PC-9 (cell line): ENCODE results near the gene ADGRL3. TPM values are rescaled to one million over a fixed set of nuclear protein-coding genes. Genes with fewer than 3 reads are reported as not detected.

Source experiments
- BruUV-seq: library from RNA; stranded (reverse); fragments of 400-500 nt; replicated peaks from 2 replicates; lab custom pipeline; 2021; lab: Mats Ljungman, UMichigan
- CTCF ChIA-PET: fragments of 300-600 bp; sonication (Branson Sonifier 250); formaldehyde crosslinking; loops from one replicate; lab custom pipeline; 2022; ENCODE audit warnings: antibody characterized with exemption; lab: Charles Lee
- POLR2A ChIA-PET: fragments of 300-600 bp; sonication (Branson Sonifier 250); formaldehyde crosslinking; loops from one replicate; lab custom pipeline; 2022; ENCODE audit warnings: antibody characterized with exemption; ENCODE audit not compliant: unreplicated experiment; lab: Charles Lee
- DNase-seq, 2 experiments: peaks; one replicate each; pipeline versions ENCODE4 v3.0.0 to v3.0.0-alpha.2; 2015 to 2022; ENCODE audit warnings: mixed read lengths in 1 of 2
- H2AFZ ChIP-seq: fragments of 200-600 bp; sonication (generic); 2 replicates; pipeline ENCODE4 v1.8.1; 2017; ENCODE audit warnings: antibody characterized with exemption
- H3F3A ChIP-seq: fragments of 200-600 bp; sonication (generic); 2 replicates; pipeline ENCODE4 v1.8.1; 2017; ENCODE audit warnings: antibody characterized with exemption, mild to moderate bottlenecking, low read depth; ENCODE audit not compliant: insufficient read depth
- H3K27ac ChIP-seq: fragments of 200-600 bp; sonication (generic); 2 replicates; pipeline ENCODE4 v1.6.1; 2016; ENCODE audit warnings: mixed run types
- H3K27me3 ChIP-seq: fragments of 200-600 bp; sonication (generic); 2 replicates; pipeline ENCODE4 v1.6.1; 2016; ENCODE audit warnings: low read depth, mixed run types; ENCODE audit not compliant: insufficient read depth
- H3K36me3 ChIP-seq: fragments of 200-600 bp; sonication (generic); 2 replicates; pipeline ENCODE4 v1.6.1; 2016; ENCODE audit warnings: low read depth, mixed run types
- H3K4me1 ChIP-seq: fragments of 200-600 bp; sonication (generic); replicated peaks from 2 replicates; pipeline ENCODE4 v1.6.1; 2016; ENCODE audit warnings: mixed run types; ENCODE audit not compliant: insufficient read depth
- H3K4me2 ChIP-seq: fragments of 200-600 bp; sonication (generic); 2 replicates; pipeline ENCODE4 v1.6.1; 2017; ENCODE audit warnings: mixed run types
- H3K4me3 ChIP-seq: fragments of 200-600 bp; sonication (generic); 2 replicates; pipeline ENCODE4 v1.6.1; 2016; ENCODE audit warnings: mixed run types
- H3K79me2 ChIP-seq: fragments of 200-600 bp; sonication (generic); 2 replicates; pipeline ENCODE4 v1.6.1; 2017; ENCODE audit warnings: low read depth, mixed run types
- H3K9me2 ChIP-seq: fragments of 200-600 bp; sonication (generic); 2 replicates; pipeline ENCODE4 v1.8.1; 2017; ENCODE audit warnings: mild to moderate bottlenecking; ENCODE audit not compliant: insufficient read depth
- H3K9me3 ChIP-seq: fragments of 200-600 bp; sonication (generic); 2 replicates; pipeline ENCODE4 v1.8.1; 2016; ENCODE audit warnings: low read depth; ENCODE audit not compliant: insufficient read depth
- H4K20me1 ChIP-seq: fragments of 200-600 bp; sonication (generic); 2 replicates; pipeline ENCODE4 v1.8.1; 2017; ENCODE audit not compliant: insufficient read depth
- EZH2 ChIP-seq: fragments of 200-600 bp; sonication (generic); IDR thresholded peaks from 2 replicates; pipeline ENCODE4 v1.8.0; 2017; ENCODE audit warnings: antibody characterized with exemption, low read depth
- intact Hi-C: fragments of 100-400 bp; cut with micrococcal nuclease; formaldehyde crosslinking; loops from one replicate; pipeline ENCODE4 v1.10.0; 2022; ENCODE audit not compliant: unreplicated experiment
- total RNA-seq: library from RNA; stranded (reverse); gene quantifications from 2 replicates; pipeline ENCODE4 v1.2.3, GENCODE V29; 2021
- TF ChIP-seq, protein P1 (sequence below): fragments of 200-600 bp; sonication (generic); conservative IDR thresholded peaks from 2 replicates; pipeline ENCODE4 v1.6.1; 2017; ENCODE audit warnings: mixed run types, antibody characterized with exemption, mild to moderate bottlenecking, moderate library complexity

ADGRL3 gene
- total RNA-seq, 1 experiment from 2014 or later, result 1.6 TPM

DNA sequence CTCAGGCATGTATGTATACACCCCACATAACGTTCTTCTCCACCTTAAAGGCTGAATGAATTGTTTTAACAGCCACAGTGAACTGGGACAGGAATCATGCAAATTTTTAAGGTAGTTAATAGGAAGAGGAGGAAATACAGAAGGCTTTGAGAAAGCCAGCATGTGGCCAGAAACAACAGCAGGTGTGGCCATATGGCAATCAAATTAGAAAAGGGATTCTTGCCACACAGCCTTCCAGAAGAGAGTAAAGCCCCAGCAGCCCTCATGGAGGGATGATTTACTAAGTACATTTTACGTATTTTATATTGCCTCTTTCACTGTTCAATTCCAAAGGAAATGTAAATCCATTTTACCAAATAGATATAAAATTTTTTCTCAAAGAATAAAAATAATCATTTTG is 792.2 kb downstream of the ADGRL3 start:
- no peaks in the 10 kb centered on the region for H3K79me2 ChIP-seq
- CTCF ChIA-PET, result no interaction called here
- no peak overlapping the region for H3K4me2 ChIP-seq
- H3F3A ChIP-seq, result no peaks in the 10 kb centered on the region
- TF ChIP-seq EZH2, result no peak
- TF ChIP-seq, protein P1, sequence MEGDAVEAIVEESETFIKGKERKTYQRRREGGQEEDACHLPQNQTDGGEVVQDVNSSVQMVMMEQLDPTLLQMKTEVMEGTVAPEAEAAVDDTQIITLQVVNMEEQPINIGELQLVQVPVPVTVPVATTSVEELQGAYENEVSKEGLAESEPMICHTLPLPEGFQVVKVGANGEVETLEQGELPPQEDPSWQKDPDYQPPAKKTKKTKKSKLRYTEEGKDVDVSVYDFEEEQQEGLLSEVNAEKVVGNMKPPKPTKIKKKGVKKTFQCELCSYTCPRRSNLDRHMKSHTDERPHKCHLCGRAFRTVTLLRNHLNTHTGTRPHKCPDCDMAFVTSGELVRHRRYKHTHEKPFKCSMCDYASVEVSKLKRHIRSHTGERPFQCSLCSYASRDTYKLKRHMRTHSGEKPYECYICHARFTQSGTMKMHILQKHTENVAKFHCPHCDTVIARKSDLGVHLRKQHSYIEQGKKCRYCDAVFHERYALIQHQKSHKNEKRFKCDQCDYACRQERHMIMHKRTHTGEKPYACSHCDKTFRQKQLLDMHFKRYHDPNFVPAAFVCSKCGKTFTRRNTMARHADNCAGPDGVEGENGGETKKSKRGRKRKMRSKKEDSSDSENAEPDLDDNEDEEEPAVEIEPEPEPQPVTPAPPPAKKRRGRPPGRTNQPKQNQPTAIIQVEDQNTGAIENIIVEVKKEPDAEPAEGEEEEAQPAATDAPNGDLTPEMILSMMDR, result no peak
- BruUV-seq, result no TSS peak
- no peak for DNase-seq
- no peaks in the 10 kb centered on the region for H3K36me3 ChIP-seq
- H3K27me3 ChIP-seq, result no peaks in the 10 kb centered on the region
- POLR2A ChIA-PET, result no interaction called here
- H3K9me3 ChIP-seq, result no peaks in the 10 kb centered on the region
- no peaks in the 10 kb centered on the region for H3K9me2 ChIP-seq
- no peak overlapping the region for H3K27ac ChIP-seq
- H2AFZ ChIP-seq, result no peak overlapping the region
- intact Hi-C loops, result no loop called here
- no peaks in the 10 kb centered on the region for H3K4me1 ChIP-seq
- no peak overlapping the region for H3K4me3 ChIP-seq
- no peaks in the 10 kb centered on the region for H4K20me1 ChIP-seq

DNA sequence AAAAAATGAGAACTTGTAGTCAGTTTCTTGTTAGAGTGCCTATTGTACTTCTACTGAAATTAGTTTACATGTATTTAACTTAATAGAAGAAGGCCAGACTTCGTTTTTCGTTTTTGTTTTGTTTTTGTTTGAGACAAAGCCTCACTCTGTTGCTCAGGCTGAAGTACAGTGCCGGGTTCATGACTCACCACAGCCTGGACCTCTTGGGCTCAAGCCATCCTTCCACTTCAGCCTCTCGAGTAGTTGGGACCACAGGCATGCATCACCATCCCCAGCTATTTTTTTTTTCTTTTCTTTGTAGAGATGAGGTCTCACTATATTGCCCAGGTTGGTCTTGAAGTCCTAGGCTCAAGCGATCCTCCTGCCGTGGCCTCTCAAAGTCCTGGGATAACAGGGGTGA is 793.9 kb downstream of the ADGRL3 start:
- intact Hi-C loops, result no loop called here
- no peaks in the 10 kb centered on the region for H3F3A ChIP-seq
- H3K36me3 ChIP-seq, result no peaks in the 10 kb centered on the region
- H3K9me2 ChIP-seq, result no peaks in the 10 kb centered on the region
- no peaks in the 10 kb centered on the region for H3K4me1 ChIP-seq
- no peaks in the 10 kb centered on the region for H3K79me2 ChIP-seq
- ChIA-PET POLR2A (no interaction called here), CTCF (no interaction called here)
- H4K20me1 ChIP-seq, result no peaks in the 10 kb centered on the region
- no peaks in the 10 kb centered on the region for H3K9me3 ChIP-seq
- no peak for TF ChIP-seq EZH2
- TF ChIP-seq, protein P1, result no peak
- H3K4me3 ChIP-seq, result no peak overlapping the region
- no peak overlapping the region for H3K4me2 ChIP-seq
- no peak overlapping the region for H2AFZ ChIP-seq
- no peak overlapping the region for H3K27ac ChIP-seq
- DNase-seq, result no peak
- no peaks in the 10 kb centered on the region for H3K27me3 ChIP-seq
- BruUV-seq, result no TSS peak

DNA sequence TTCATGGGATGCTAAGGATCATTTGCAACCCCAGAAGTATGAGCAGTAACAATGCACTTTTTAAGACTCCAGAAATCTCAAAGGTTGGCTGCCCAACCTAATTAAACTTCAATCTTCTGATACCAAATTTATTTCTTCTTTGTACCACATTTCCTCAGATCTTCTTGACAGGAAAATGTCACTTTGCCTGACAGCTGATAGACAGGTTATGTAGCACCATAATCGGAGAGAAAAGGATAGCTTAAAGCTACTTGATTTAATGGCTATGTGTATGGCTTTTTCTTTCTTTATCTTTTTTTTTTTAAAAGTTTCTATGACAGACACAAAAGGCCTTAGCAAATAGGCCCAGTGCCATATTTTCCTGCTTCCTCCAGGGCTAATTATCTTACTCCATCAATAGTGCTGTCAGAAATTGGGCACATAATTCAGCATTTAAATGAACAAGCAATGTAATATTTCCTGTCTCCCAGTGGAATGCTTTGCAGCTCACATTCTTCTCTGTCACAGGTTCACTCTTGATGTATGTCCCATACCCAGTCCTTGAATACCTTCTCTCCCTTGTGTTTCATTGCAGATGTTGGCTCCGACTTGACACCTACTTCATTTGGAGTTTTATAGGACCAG is 795.7 kb downstream of the ADGRL3 start:
- Histone ChIP-seq H2AFZ (no peak overlapping the region), H3K4me1 (no peaks in the 10 kb centered on the region), H3K9me3 (no peaks in the 10 kb centered on the region), H4K20me1 (no peaks in the 10 kb centered on the region), H3K4me2 (no peak overlapping the region), H3K79me2 (no peaks in the 10 kb centered on the region), H3K27ac (no peak overlapping the region), H3K36me3 (no peaks in the 10 kb centered on the region), H3K9me2 (no peaks in the 10 kb centered on the region), H3F3A (no peaks in the 10 kb centered on the region), H3K4me3 (no peak overlapping the region), H3K27me3 (no peaks in the 10 kb centered on the region)
- CTCF ChIA-PET, result no interaction called here
- POLR2A ChIA-PET, result no interaction called here
- no peak for DNase-seq
- intact Hi-C loops, result no loop called here
- TF ChIP-seq EZH2, result no peak
- TF ChIP-seq, protein P1, result no peak
- no TSS peak for BruUV-seq
